Measurements from ENCODE around the gene HDAC4.

HDAC4 gene

GRCh38 chr2:239142296-239142695 is 258.5 kb downstream of the HDAC4 start:
- DNase-seq (ENCODE audit: low spot score): no peak
- in situ Hi-C loops (cut with MboI; ENCODE audit: low pct_unique_long_range_greater_than_20kb, low sequenced_read_pairs, unreplicated experiment): no loop called here
- TF ChIP-seq, protein P1, sequence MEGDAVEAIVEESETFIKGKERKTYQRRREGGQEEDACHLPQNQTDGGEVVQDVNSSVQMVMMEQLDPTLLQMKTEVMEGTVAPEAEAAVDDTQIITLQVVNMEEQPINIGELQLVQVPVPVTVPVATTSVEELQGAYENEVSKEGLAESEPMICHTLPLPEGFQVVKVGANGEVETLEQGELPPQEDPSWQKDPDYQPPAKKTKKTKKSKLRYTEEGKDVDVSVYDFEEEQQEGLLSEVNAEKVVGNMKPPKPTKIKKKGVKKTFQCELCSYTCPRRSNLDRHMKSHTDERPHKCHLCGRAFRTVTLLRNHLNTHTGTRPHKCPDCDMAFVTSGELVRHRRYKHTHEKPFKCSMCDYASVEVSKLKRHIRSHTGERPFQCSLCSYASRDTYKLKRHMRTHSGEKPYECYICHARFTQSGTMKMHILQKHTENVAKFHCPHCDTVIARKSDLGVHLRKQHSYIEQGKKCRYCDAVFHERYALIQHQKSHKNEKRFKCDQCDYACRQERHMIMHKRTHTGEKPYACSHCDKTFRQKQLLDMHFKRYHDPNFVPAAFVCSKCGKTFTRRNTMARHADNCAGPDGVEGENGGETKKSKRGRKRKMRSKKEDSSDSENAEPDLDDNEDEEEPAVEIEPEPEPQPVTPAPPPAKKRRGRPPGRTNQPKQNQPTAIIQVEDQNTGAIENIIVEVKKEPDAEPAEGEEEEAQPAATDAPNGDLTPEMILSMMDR (IDR thresholded peaks at IDR 0.05; ENCODE audit: extremely low read depth, insufficient read depth, missing control alignments): no peak

- no peak for DNase-seq (ENCODE audit: low spot score)
Observed at GRCh38 chr2:239141021-239141760, 259.6 kb downstream of the HDAC4 start.

DNA sequence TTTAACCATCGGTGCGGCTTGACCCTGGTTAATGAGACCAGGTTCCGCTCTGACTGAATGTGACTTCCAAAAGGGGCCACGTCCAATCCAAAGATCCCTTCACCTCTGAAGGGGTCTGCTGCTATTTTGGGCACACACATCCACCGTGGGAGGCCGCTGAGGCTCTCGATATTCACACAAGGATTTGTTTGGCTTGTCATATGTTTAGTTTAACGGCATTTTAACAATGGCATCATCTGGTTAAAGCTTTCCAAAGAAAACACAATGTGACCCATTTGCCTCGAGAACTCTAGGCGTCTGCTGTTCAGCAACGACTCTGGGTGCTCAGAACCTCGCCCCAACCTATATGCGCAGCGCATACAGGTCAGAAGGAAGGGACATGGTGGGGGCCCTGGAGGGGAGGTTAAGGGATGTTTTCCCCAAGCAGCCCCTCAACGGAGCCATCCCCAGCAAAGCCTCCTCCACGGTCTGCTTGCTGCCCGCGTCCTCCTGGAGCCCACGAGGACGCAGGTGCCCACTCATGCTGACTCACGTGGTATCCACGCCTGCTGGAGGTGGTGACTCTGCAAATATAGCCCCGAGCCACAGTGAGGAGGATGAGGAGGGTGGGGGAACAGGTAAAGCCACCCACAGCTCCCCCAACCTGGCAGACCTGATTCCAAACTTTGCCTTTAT is 260.3 kb downstream of the HDAC4 start:
- no peak for DNase-seq (ENCODE audit: low spot score)
- in situ Hi-C loops (cut with MboI; ENCODE audit: low pct_unique_long_range_greater_than_20kb, low sequenced_read_pairs, unreplicated experiment): no loop called here
- TF ChIP-seq, protein P1 (IDR thresholded peaks at IDR 0.05; ENCODE audit: extremely low read depth, insufficient read depth, missing control alignments): no peak

More at GRCh38 chr2:239141021-239141760, 259.6 kb downstream of the HDAC4 start:
- TF ChIP-seq, protein P1 (IDR thresholded peaks at IDR 0.05; ENCODE audit: extremely low read depth, insufficient read depth, missing control alignments): no peak
- in situ Hi-C loops (cut with MboI; ENCODE audit: low pct_unique_long_range_greater_than_20kb, low sequenced_read_pairs, unreplicated experiment): no loop called here

DNA sequence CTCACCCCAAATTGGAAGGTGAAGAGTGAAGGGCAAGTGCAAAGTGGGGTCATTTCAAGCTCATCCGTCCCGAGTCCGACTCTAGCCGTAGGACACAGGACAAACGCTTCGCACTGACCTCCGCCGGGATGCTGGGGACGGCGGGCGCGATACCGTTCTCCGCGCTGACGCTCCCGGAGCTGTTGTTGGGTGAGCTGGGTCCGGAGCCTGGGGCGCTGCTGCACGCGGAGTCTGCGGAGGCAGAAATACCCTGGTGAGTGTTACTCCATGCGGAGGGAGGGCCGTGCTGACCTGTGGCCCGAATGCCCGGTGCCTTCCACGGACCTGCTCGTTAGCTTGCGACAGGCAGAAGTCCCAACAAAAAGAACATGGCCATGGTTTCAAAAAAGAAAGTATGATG is 261.3 kb downstream of the HDAC4 start:
- TF ChIP-seq, protein P1 (IDR thresholded peaks at IDR 0.05; ENCODE audit: extremely low read depth, insufficient read depth, missing control alignments): no peak
- DNase-seq (ENCODE audit: low spot score): no peak
- in situ Hi-C loops (cut with MboI; ENCODE audit: low pct_unique_long_range_greater_than_20kb, low sequenced_read_pairs, unreplicated experiment): no loop called here

GRCh38 chr2:239139101-239139500 is 261.7 kb downstream of the HDAC4 start:
- DNase-seq (ENCODE audit: low spot score): no peak
- in situ Hi-C loops (cut with MboI; ENCODE audit: low pct_unique_long_range_greater_than_20kb, low sequenced_read_pairs, unreplicated experiment): no loop called here
- TF ChIP-seq, protein P1 (IDR thresholded peaks at IDR 0.05; ENCODE audit: extremely low read depth, insufficient read depth, missing control alignments): no peak

- no peak for DNase-seq (ENCODE audit: low spot score)
- TF ChIP-seq, protein P1 (IDR thresholded peaks at IDR 0.05; ENCODE audit: extremely low read depth, insufficient read depth, missing control alignments): no peak
- in situ Hi-C loops (cut with MboI; ENCODE audit: low pct_unique_long_range_greater_than_20kb, low sequenced_read_pairs, unreplicated experiment): no loop called here
Observed at GRCh38 chr2:239138610-239139009, 262.2 kb downstream of the HDAC4 start.

Measured in GM13977 (cell line).